Retinal pigment epithelial cell (primary cell): ENCODE measurements around the gene TTC16.

Source experiments
- DNase-seq: peaks from one replicate; pipeline ENCODE4 v3.0.0-alpha.2; 2010; ENCODE audit warnings: low read depth
- H3K4me3 ChIP-seq: 2 replicates; pipeline ENCODE4 v1.5.1; 2011; ENCODE audit warnings: mild to moderate bottlenecking, low read length, control low read depth, moderate library complexity
- TF ChIP-seq, protein P1 (sequence below): conservative IDR thresholded peaks from 2 replicates; pipeline ENCODE4 v1.5.1; 2011; ENCODE audit warnings: low read depth, low read length, control low read depth, inconsistent platforms

The TTC16 gene

GRCh38 chr9:127773981-127774380 is 58.1 kb downstream of the TTC16 start:
- TF ChIP-seq, protein P1, sequence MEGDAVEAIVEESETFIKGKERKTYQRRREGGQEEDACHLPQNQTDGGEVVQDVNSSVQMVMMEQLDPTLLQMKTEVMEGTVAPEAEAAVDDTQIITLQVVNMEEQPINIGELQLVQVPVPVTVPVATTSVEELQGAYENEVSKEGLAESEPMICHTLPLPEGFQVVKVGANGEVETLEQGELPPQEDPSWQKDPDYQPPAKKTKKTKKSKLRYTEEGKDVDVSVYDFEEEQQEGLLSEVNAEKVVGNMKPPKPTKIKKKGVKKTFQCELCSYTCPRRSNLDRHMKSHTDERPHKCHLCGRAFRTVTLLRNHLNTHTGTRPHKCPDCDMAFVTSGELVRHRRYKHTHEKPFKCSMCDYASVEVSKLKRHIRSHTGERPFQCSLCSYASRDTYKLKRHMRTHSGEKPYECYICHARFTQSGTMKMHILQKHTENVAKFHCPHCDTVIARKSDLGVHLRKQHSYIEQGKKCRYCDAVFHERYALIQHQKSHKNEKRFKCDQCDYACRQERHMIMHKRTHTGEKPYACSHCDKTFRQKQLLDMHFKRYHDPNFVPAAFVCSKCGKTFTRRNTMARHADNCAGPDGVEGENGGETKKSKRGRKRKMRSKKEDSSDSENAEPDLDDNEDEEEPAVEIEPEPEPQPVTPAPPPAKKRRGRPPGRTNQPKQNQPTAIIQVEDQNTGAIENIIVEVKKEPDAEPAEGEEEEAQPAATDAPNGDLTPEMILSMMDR: no peak
- H3K4me3 ChIP-seq: no peak overlapping the region
- no peak for DNase-seq

DNA sequence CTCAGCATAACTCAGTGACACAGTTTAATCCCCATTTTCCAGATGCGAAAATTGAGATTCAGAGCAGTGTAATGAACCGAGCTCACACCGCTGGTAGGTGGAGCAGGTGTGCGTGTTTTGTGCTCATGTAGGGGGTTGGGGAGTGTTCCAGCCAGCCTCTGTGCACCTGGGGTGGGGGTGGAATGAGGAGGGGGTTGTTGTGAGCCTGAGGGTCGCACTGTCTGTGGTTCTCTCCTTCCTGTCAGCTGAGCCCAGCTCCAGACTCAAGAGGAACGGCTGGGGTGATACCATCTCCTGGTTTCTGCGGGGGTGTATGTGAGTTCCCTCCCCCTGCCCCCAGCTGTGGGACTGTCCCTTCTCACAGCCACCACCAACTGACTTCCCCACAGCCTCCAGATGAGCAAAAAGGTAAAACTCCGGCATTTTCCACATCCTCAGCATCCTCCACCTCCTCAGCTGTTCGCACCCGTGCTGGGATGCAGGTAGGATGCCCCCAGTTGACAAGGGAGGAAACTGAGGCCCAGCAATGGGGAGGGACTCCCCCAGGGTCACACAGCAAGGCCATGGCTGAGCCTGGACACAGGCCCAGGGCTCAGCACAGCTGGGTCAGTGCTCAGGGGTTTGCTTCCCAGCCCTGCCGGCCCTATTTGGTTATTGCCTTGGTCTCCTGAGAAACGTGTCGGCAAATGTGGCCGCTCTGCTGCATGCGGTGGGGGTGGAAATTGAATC is 60.5 kb downstream of the TTC16 start:
- TF ChIP-seq, protein P1: no peak
- no peak for DNase-seq
- H3K4me3 ChIP-seq: no peak overlapping the region

GRCh38 chr9:127776924-127777289 is 61.0 kb downstream of the TTC16 start:
- no peak overlapping the region for H3K4me3 ChIP-seq
- no peak for DNase-seq
- TF ChIP-seq, protein P1: no peak

DNA sequence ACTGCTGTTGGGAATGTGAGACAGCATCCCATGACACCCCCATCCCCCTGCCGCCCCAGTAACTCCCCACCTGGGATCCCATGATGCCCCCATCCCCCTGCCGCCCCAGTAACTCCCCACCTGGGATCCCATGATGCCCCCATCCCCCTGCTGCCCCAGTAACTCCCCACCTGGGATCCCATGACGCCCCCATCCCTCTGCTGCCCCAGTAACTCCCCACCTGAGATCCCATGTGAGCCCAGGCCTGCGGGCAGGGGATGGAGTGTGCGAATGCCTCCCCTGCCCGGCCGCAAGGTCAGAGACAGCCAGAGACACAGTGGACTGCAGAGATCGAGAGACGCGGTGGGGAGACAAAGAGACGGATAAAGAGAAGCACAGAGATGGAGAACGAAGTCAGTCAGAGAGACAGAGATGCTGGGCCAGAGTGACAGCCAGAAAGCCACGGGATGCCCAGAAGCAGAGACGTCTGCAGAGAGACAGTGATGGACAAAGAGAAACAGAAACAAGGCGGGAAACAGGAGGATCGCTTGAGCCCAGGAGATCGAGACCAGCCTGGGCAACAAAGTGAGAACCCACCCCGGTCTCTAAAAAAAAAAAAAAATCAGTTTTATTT is 61.6 kb downstream of the TTC16 start:
- no peak for DNase-seq
- no peak overlapping the region for H3K4me3 ChIP-seq
- TF ChIP-seq, protein P1: no peak

GRCh38 chr9:127778280-127779135 is 62.6 kb downstream of the TTC16 start, which contains the start of gene SH2D3C:
SH2D3C (minus strand) TSS chr9:127778666; CDS start chr9:127778627, 39 bp downstream.
- DNase-seq: no peak
- no peak within 1 kb of the TSS for H3K4me3 ChIP-seq
- TF ChIP-seq, protein P1: no peak

DNA sequence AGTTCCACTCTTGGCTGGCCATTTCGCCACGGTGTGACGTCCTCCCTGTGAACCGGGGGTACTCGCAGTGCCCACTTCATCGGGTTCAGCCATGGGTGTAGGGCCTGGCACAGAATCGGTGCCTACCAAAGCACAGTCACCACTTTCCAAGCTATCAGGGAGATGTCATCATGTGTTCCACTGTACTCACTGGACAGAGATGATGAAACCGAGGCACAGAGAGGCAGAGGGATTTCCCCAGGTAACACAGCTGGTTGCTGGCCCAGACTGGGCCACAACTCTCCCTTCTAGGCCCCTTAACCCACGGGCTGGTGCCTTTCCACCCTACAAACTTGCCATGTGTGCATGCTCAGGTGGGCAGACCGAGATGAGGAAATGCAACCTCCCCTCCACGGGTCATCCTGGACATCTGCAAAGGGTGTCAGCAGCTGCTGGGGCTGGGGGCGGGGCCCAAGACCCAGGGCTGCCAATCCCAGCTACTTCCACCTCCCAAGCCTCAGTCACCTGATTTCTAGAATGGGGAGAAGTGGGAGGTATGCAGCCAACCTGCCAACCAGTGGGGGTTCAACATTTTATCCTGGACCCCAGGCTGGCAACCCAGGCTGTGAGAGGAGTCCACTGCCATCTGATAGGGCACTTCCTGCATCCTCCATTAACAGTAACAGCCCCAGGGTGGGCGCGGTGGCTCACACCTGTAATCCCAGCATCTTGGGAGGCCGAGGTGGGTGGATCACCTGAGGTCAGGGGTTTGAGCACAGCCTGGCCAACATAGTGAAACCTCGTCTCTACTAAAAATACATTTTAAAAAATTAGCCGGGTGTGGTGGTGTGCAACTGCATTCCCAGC is 63.5 kb downstream of the TTC16 start:
- no peak overlapping the region for H3K4me3 ChIP-seq
- TF ChIP-seq, protein P1: no peak

More for the DNA sequence above, 63.5 kb downstream of the TTC16 start:
- no peak for DNase-seq
